Ishikawa (cell line): ENCODE data around the gene AMZ2.
A peak's percentile ranks its signal among the peaks of the same experiment; 100 is the strongest.

Experiments used
- CEBPB ChIP-seq: IDR thresholded peaks from 2 replicates; pipeline ENCODE4 v1.6.1; 2012
- CREB1 ChIP-seq: IDR thresholded peaks from 2 replicates; pipeline ENCODE4 v1.6.1; 2012; ENCODE audit warnings: low read depth
- EGR1 ChIP-seq: IDR thresholded peaks from 2 replicates; pipeline ENCODE4 v1.6.1; 2012
- EP300 ChIP-seq: IDR thresholded peaks from 2 replicates; pipeline ENCODE4 v1.6.1; 2012; ENCODE audit warnings: borderline replicate concordance
- FOXM1 ChIP-seq: IDR thresholded peaks from 2 replicates; pipeline ENCODE4 v1.6.1; 2012; ENCODE audit warnings: low read depth, borderline replicate concordance
- NFIC ChIP-seq: IDR thresholded peaks from 2 replicates; pipeline ENCODE4 v1.6.1; 2012
- RAD21 ChIP-seq: IDR thresholded peaks from 2 replicates; pipeline ENCODE4 v1.6.1; 2012; ENCODE audit warnings: low read depth
- TAF1 ChIP-seq: IDR thresholded peaks from 2 replicates; pipeline ENCODE4 v1.6.1; 2012; ENCODE audit warnings: low read depth, mild to moderate bottlenecking
- TCF12 ChIP-seq: IDR thresholded peaks from 2 replicates; pipeline ENCODE4 v1.6.1; 2012; ENCODE audit warnings: low read depth
- TEAD4 ChIP-seq: IDR thresholded peaks from 2 replicates; pipeline ENCODE4 v1.6.1; 2012
- YY1 ChIP-seq: IDR thresholded peaks from 2 replicates; pipeline ENCODE4 v1.6.1; 2012; ENCODE audit warnings: low read depth
- ZBTB7A ChIP-seq: IDR thresholded peaks from 2 replicates; pipeline ENCODE4 v1.6.1; 2012; ENCODE audit warnings: low read depth
- TF ChIP-seq, protein P1 (sequence below): IDR thresholded peaks from 2 replicates; pipeline ENCODE4 v1.6.1; 2012; ENCODE audit warnings: low read depth, mild to moderate bottlenecking
- TF ChIP-seq, protein P2 (sequence below): IDR thresholded peaks from 2 replicates; pipeline ENCODE4 v1.6.1; 2012
- TF ChIP-seq, protein P3 (sequence below): IDR thresholded peaks from 2 replicates; pipeline ENCODE4 v1.6.1; 2012

The AMZ2 gene

DNA sequence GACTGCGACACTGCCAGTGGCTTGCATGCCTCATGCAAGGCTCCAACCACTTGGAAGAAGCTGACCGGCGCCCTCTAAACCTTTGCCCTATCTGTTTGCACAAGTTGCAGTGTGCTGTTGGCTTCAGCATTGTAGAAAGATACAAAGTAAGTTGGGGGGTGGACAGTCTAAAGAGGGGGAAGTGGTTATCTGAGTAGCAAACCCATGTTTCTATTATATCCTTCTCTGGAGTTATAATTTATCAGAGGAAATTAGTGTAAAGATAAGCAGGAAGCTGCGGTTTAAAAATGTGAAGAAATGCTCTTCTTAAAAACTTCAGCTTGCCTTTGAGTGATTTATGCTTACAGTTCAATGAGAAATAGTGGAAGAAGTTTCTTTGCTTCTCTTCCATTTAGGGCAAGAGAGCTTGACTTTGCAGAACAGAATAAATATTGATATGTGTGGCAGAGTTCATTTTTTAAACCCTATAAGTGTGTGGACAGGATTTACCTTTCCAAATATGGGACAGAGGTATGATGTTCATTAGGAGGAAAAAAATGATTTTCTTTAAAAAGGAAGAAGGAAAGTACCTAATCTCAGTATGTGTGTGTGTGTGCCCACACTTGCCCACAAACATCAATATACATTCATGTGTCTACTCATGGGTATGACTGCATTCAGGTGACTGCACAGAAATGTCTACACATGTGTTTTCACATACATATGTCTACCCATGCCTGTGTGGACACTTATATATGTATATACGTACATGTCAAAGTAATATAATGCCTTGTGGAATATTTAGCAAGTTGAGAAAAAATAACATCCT is 8.1 kb downstream of the AMZ2 start:
- TF ChIP-seq YY1 (no peak), CEBPB (no peak), EP300 (no peak), RAD21 (no peak), TAF1 (no peak), CREB1 (no peak), TCF12 (no peak), NFIC (no peak), EGR1 (no peak), FOXM1 (no peak), TEAD4 (no peak), ZBTB7A (no peak)
- TF ChIP-seq, protein P1, sequence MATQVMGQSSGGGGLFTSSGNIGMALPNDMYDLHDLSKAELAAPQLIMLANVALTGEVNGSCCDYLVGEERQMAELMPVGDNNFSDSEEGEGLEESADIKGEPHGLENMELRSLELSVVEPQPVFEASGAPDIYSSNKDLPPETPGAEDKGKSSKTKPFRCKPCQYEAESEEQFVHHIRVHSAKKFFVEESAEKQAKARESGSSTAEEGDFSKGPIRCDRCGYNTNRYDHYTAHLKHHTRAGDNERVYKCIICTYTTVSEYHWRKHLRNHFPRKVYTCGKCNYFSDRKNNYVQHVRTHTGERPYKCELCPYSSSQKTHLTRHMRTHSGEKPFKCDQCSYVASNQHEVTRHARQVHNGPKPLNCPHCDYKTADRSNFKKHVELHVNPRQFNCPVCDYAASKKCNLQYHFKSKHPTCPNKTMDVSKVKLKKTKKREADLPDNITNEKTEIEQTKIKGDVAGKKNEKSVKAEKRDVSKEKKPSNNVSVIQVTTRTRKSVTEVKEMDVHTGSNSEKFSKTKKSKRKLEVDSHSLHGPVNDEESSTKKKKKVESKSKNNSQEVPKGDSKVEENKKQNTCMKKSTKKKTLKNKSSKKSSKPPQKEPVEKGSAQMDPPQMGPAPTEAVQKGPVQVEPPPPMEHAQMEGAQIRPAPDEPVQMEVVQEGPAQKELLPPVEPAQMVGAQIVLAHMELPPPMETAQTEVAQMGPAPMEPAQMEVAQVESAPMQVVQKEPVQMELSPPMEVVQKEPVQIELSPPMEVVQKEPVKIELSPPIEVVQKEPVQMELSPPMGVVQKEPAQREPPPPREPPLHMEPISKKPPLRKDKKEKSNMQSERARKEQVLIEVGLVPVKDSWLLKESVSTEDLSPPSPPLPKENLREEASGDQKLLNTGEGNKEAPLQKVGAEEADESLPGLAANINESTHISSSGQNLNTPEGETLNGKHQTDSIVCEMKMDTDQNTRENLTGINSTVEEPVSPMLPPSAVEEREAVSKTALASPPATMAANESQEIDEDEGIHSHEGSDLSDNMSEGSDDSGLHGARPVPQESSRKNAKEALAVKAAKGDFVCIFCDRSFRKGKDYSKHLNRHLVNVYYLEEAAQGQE: no peak
- TF ChIP-seq, protein P2, sequence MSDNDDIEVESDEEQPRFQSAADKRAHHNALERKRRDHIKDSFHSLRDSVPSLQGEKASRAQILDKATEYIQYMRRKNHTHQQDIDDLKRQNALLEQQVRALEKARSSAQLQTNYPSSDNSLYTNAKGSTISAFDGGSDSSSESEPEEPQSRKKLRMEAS: no peak
- TF ChIP-seq, protein P3, sequence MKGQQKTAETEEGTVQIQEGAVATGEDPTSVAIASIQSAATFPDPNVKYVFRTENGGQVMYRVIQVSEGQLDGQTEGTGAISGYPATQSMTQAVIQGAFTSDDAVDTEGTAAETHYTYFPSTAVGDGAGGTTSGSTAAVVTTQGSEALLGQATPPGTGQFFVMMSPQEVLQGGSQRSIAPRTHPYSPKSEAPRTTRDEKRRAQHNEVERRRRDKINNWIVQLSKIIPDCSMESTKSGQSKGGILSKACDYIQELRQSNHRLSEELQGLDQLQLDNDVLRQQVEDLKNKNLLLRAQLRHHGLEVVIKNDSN: no peak

DNA sequence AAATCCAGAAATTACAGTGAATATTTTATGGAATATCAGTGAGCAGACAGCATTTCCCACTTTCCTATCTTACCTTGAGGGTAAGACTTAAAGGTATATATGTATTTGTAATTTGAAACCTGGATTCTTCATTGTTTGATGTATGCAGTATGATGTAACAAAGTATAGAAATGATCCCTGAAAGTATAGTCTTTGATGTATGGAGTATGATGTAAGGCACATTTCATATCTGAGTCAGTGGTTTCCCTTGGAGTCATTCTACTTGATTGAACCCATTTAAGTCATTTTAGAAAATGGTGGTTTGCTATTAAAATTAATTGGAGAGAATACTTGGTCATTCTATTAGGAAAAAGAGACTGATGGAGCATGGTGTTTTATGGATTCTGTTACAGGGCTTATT is 10.1 kb downstream of the AMZ2 start:
- no peak for TF ChIP-seq CREB1
- no peak for TF ChIP-seq RAD21
- no peak for TF ChIP-seq EP300
- no peak for TF ChIP-seq FOXM1
- TF ChIP-seq, protein P1: no peak

DNA sequence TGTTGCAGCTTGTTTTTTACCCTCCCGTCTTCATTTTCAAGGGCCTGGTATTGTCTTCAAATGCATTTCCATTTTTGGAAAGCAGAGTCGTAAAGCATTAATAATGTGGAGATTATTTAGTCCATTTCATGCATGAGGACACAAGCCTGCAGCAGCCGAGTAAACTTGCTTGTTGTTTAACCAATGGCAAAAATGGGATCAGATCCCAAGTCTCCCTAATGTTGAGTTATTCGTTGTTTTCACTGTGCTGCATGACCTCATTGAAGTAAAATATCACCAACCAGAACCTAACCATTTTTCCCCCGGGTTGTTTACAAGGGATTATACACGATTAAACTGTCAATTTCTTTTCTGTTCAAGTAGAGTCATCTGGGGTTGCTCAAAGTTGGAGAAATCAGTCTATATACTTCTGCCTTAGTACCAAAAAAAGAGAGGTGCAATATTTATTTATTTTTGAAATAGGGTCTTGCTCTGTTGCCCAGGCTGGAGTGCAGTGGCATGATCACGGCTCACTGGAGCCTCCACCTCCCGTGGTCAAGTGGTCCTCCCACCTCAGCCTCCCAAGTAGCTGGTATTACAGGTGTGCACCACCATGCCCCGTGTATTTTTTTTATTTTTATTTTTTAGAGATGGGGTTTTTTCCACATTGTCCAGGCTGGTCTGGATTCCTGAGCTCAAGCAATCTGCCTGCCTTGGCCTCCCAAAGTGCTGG is 12.4 kb downstream of the AMZ2 start:
- TF ChIP-seq, protein P3: no peak

DNA sequence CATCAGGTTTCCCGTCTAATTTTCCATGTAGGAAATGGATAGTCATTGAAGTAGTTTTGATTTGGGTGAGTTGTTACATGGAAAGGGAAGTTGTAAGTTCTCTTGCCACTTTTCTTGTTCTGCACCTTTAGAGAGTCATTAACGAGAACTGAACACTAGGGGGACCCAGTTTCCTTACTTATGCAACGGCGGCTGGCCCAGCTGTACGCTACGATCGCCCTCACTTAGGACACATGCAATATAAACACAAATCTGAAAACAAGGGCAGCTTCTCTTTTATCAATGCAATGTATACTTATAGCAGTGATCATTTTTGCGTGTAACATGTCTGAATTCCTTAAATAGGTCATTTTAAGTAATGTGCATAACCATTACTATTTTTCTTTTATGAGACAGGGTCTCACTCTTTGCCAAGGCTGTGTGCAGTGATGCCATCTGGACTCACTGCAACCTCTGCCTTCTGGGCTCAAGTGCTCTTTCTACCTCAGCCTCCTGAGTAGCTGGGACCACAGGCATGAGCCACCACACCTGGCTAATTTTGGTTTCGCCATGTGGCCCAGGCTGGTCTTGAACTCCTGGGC is 15.3 kb downstream of the AMZ2 start:
- TF ChIP-seq RAD21: peak; percentile 74

DNA sequence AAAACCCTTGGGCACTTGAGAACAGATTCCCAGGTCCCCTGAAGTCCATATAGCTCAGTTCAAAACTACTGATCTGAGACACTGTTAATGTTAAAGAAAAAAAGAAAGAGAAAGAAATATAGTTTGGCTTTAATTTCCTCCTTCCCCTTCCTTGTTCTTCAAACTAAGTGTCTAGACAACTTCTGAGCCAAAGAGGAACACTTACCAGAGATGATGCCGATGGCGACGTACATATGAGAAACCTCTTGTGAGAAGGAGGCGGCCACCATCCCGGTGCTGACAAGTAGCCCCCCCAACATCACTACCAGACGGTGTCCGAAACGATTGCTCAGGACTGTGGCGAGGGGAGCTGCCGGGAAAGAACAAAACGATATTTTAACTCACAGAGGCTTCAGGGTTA is 25.9 kb downstream of the AMZ2 start:
- no peak for TF ChIP-seq TEAD4

DNA sequence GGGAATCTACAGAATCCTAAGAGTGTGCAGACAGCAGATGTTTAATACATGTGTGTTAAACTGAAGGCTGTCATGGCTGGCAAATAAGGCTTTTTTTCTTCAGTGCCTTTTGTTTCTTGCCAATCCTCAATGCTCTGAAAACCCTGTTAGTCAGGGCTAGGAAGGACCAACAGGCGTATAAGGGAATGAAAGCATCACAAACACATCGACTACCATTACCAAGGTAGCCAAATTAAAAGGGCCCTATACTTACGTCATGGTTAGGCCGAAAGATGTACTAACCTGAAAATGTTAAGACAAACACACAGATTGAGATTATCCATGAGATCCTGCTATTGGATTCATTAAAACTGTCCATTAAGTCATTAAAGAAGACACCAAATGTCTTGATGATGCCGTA is 30.0 kb downstream of the AMZ2 start:
- TF ChIP-seq RAD21 (no peak), TAF1 (no peak), CREB1 (no peak), TCF12 (no peak), FOXM1 (no peak), NFIC (no peak), TEAD4 (no peak), CEBPB (no peak)
- TF ChIP-seq, protein P2: no peak
- TF ChIP-seq, protein P1: no peak
